ENCODE data around the gene SYNDIG1. TPM values are rescaled to one million over a fixed set of nuclear protein-coding genes. Genes with fewer than 3 reads are reported as not detected.

The SYNDIG1 gene
- total RNA-seq, 4 donors from 2014 or later: 0.45 TPM; not detected in 3

DNA sequence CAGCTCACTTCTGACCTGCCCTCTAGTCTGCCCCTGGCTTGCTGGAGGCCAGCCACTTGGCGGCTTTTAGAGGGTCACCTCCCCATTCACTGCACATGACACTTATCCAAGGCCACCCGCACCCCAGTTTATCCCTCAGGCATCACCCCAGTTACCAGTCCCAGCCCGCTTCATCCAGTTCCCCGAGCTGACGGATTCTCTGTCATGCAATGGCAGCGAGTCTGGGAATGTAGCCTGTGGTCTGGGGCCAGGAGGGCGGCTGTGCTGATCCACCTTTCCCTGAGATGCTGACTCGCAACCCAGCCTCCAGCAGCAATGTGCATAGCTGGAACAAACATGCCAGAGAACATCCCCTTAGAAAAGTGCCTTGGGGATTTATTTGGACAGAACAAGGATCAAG is 25.8 kb downstream of the SYNDIG1 start:
- WGBS, 2 donors: 73 to 87% methylated on average over 8 of the region's 8 CpGs
- TF ChIP-seq, protein P1, sequence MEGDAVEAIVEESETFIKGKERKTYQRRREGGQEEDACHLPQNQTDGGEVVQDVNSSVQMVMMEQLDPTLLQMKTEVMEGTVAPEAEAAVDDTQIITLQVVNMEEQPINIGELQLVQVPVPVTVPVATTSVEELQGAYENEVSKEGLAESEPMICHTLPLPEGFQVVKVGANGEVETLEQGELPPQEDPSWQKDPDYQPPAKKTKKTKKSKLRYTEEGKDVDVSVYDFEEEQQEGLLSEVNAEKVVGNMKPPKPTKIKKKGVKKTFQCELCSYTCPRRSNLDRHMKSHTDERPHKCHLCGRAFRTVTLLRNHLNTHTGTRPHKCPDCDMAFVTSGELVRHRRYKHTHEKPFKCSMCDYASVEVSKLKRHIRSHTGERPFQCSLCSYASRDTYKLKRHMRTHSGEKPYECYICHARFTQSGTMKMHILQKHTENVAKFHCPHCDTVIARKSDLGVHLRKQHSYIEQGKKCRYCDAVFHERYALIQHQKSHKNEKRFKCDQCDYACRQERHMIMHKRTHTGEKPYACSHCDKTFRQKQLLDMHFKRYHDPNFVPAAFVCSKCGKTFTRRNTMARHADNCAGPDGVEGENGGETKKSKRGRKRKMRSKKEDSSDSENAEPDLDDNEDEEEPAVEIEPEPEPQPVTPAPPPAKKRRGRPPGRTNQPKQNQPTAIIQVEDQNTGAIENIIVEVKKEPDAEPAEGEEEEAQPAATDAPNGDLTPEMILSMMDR (IDR thresholded peaks at IDR 0.05): no peak
- no peak for TF ChIP-seq POLR2A (IDR thresholded peaks at IDR 0.05)
- H3K4me3 ChIP-seq (ENCODE audit: low read depth, poor library complexity, severe bottlenecking): no peak overlapping the region
- DNase-seq (ENCODE audit: low spot score in 2 of 2): no peak
- intact Hi-C loops (cut with DNase I; ENCODE audit: low total_unique reads): no loop called here

DNA sequence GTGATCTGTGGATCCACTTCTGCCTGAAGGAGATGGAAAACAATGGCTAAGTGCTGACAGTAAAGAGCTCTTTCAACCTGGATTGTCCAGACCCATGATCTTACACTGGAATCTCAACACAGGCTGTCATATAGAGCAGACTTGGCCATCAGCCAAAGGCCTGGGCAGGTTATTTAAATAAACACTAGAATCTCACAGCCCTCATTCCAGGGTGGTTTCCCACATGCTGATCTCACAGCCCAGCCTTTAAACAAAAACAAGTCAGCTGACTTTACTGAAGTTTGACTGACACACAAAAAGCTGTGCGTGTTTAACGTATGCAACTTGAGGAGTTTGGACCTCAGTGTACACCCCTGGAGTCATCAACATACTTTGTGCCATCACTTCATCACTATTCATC is 28.4 kb downstream of the SYNDIG1 start:
- 62 to 63% methylated on average over 2 of the region's 2 CpGs for whole genome bisulfite sequencing, 2 donors
- intact Hi-C loops (cut with DNase I; ENCODE audit: low total_unique reads): no loop called here
- DNase-seq (ENCODE audit: low spot score in 2 of 2): peak in 1 of 2 donors; percentile 29
- H3K4me3 ChIP-seq (ENCODE audit: low read depth, poor library complexity, severe bottlenecking): no peak overlapping the region
- TF ChIP-seq, protein P1 (IDR thresholded peaks at IDR 0.05): no peak

DNA sequence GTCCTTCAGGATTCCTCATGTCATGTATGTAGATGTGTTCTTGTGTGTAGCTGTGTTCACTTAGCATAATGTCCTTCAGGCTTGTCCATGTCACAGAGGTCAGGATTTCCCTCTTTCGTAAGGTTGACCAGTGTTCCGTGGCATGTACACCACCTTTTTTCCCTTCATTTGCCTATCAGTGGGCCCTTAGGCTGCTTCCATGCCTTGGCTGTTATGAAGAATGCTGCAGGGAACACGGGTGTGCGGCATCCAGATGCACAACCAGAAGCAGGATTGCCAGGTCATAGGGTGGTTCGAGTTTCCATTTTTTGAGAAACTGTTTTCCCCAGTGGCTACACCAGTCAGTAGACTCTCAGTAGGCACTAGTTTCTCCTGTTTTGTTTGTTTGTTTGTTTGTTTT is 29.2 kb downstream of the SYNDIG1 start:
- 77 to 84% methylated on average over 5 of the region's 5 CpGs for WGBS, 2 donors
- H3K4me3 ChIP-seq (ENCODE audit: low read depth, poor library complexity, severe bottlenecking): no peak overlapping the region
- intact Hi-C loops (cut with DNase I; ENCODE audit: low total_unique reads): no loop called here
- TF ChIP-seq, protein P1 (IDR thresholded peaks at IDR 0.05): no peak
- TF ChIP-seq POLR2A (IDR thresholded peaks at IDR 0.05): no peak
- DNase-seq (ENCODE audit: low spot score in 2 of 2): no peak

DNA sequence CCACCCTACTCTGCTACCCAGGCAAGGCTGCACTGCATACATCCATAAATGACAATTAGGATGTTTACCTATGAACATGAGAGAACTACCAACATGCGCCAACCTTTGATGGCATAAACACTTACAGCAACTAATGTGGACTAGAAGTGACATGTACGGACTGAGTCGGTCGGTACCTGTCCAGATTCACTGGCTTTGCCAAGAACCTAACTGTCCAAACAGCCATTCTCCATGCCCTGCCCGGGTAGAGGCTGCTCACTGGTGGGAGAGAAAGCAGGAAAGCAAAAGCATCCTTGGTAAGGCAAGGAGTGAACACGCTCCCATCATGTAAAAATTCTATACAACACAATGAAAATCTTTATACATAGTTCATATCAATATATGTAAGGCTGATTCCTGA is 30.0 kb downstream of the SYNDIG1 start:
- DNase-seq (ENCODE audit: low spot score in 2 of 2): peak in 1 of 2 donors; percentile 43
- intact Hi-C loops (cut with DNase I; ENCODE audit: low total_unique reads): no loop called here
- WGBS, 2 donors: 86 to 88% methylated on average over 6 of the region's 6 CpGs

DNA sequence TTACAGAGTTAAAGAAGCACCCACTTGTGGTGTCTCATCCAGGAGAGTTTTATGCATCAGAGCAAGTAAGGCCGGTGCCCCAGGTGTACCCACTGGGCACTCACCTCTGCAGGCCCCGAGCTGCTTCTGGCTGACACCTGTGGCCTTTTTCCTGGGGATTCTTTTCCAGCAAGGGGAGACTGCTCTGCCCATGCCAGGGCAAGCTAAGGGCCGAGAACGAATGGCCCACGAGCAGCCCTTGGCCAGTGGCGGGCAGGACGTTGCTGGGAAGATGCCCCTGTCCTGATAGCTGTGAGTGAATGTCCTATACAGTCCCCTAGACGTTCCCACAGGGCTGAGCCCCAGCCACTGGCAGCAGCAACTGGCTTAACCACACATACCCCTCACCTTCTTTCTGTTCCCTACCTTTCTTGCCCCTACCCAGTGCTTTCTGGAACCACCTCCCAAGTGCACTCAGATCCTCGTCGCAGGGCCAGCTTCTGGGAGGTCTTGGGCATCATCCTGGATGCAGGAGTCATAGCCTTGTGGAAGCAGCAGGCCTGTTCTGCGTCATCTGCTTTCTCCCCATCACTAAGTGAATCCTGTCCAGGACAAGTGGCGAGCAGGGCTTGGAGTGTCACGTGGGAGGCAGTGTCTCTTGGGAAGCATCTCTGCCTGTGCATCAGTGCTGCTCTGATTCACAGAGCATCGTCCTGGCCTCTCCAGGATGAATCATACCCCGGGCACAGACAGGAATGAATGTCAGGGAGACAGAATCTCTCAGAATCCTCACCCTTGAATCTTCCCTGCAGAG is 32.5 kb downstream of the SYNDIG1 start:
- TF ChIP-seq POLR2A (IDR thresholded peaks at IDR 0.05): no peak
- TF ChIP-seq, protein P1 (IDR thresholded peaks at IDR 0.05): no peak
- intact Hi-C loops (cut with DNase I; ENCODE audit: low total_unique reads): no loop called here
- no peak overlapping the region for H3K4me3 ChIP-seq (ENCODE audit: low read depth, poor library complexity, severe bottlenecking)
- WGBS, 2 donors: 66 to 74% methylated on average over 15 of the region's 15 CpGs
- peak; percentile 29 to 58 for DNase-seq (ENCODE audit: low spot score in 2 of 2)

More for the DNA sequence above, 30.0 kb downstream of the SYNDIG1 start:
- no peak overlapping the region for H3K4me3 ChIP-seq (ENCODE audit: low read depth, poor library complexity, severe bottlenecking)
- TF ChIP-seq POLR2A (IDR thresholded peaks at IDR 0.05): no peak
- TF ChIP-seq, protein P1 (IDR thresholded peaks at IDR 0.05): no peak

DNA sequence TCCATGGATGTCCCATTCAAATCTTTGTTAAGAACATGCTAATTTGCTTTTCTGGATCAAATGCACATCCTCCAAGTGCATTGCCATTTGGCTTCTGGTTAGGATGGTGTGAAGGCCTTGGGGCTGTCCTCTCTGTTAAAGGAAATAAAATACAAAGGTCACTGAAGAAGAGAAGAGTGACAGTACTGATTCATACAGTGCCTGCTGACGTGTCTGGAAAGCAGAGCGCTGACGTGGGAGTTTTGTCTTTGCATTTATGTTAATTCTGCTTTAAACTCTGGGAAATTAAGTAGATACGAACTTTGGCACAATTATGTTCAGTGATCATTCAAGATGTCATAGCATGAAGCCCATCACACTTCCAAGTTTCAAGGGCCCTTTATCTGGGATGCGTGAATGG is 33.2 kb downstream of the SYNDIG1 start:
- no peak for DNase-seq (ENCODE audit: low spot score in 2 of 2)
- WGBS, 2 donors: 73 to 81% methylated on average over 5 of the region's 5 CpGs
- intact Hi-C loops (cut with DNase I; ENCODE audit: low total_unique reads): no loop called here

More for the DNA sequence above, 33.2 kb downstream of the SYNDIG1 start:
- no peak for TF ChIP-seq POLR2A (IDR thresholded peaks at IDR 0.05)
- TF ChIP-seq, protein P1 (IDR thresholded peaks at IDR 0.05): no peak
- H3K4me3 ChIP-seq (ENCODE audit: low read depth, poor library complexity, severe bottlenecking): no peak overlapping the region

Measured in lower leg skin (tissue), 4 donors.